IMR-90 (cell line): ENCODE data around the gene SGSH. TPM values are rescaled to one million over a fixed set of nuclear protein-coding genes. Genes with fewer than 3 reads are reported as not detected.

ENCODE experiments used
- ATAC-seq: fragments of 200-7000 bp; cut with Tn5 transposase; 2 replicates; pipeline ENCODE4 v1.9.1; 2020; ENCODE audit warnings: low read depth, mild to moderate bottlenecking, moderate library complexity
- BruUV-seq: library from RNA; stranded (reverse); fragments of 400-500 nt; replicated peaks from 2 replicates; lab custom pipeline; 2021; lab: Mats Ljungman, UMichigan
- CTCF ChIA-PET: fragments of 300-600 bp; formaldehyde crosslinking; extraction: SDS; loops from one replicate; lab custom pipeline; 2021; ENCODE audit warnings: antibody characterized with exemption; lab: Yijun Ruan, JAX
- POLR2A ChIA-PET: fragments of 300-600 bp; sonication (Branson Sonifier 250); formaldehyde crosslinking; loops from one replicate; lab custom pipeline; 2022; ENCODE audit warnings: antibody characterized with exemption; ENCODE audit not compliant: unreplicated experiment; lab: Charles Lee
- DNase-seq: peaks from one replicate; pipeline ENCODE4 v3.0.0; 2013
- H2AFZ ChIP-seq: replicated peaks from 2 replicates; pipeline ENCODE3; 2013; ENCODE audit warnings: low read length, mild to moderate bottlenecking; ENCODE audit not compliant: poor library complexity
- H2AK5ac ChIP-seq: 2 replicates; pipeline ENCODE4 v1.6.1; 2013; ENCODE audit warnings: low read depth, low read length, inconsistent platforms
- H2AK9ac ChIP-seq: replicated peaks from 2 replicates; pipeline ENCODE3; 2013; ENCODE audit warnings: mild to moderate bottlenecking, low read depth, low read length, moderate library complexity; ENCODE audit not compliant: poor library complexity
- H2BK120ac ChIP-seq: 2 replicates; pipeline ENCODE4 v1.6.1; 2013; ENCODE audit warnings: low read depth, low read length, inconsistent platforms
- H2BK15ac ChIP-seq: 3 replicates; pipeline ENCODE4 v1.6.1; 2013; ENCODE audit warnings: low read depth, low read length, inconsistent platforms
- H2BK20ac ChIP-seq: 2 replicates; pipeline ENCODE4 v1.6.1; 2013; ENCODE audit warnings: low read depth, mild to moderate bottlenecking, inconsistent platforms, low read length, moderate library complexity
- H2BK5ac ChIP-seq: 2 replicates; pipeline ENCODE4 v1.6.1; 2013; ENCODE audit warnings: mild to moderate bottlenecking, low read depth, low read length, inconsistent platforms; ENCODE audit not compliant: poor library complexity, severe bottlenecking
- H3K14ac ChIP-seq: replicated peaks from 2 replicates; pipeline ENCODE4 v1.6.1; 2013; ENCODE audit warnings: low read depth, low read length, inconsistent platforms
- H3K18ac ChIP-seq: 2 replicates; pipeline ENCODE4 v1.6.1; 2013; ENCODE audit warnings: low read depth, low read length, control low read depth
- H3K23ac ChIP-seq: 2 replicates; pipeline ENCODE4 v1.6.1; 2013; ENCODE audit warnings: low read depth, low read length, inconsistent platforms
- H3K27ac ChIP-seq: 2 replicates; pipeline ENCODE4 v1.5.1; 2013; ENCODE audit warnings: mild to moderate bottlenecking, control low read depth, low read length; ENCODE audit not compliant: insufficient read depth
- H3K27me3 ChIP-seq: 2 replicates; pipeline ENCODE4 v1.6.1; 2013; ENCODE audit warnings: low read length; ENCODE audit not compliant: control insufficient read depth, insufficient read depth
- H3K36me3 ChIP-seq: 2 replicates; pipeline ENCODE4 v1.6.1; 2013; ENCODE audit warnings: low read length, mixed read lengths; ENCODE audit not compliant: control insufficient read depth, insufficient read depth
- H3K4ac ChIP-seq: 2 replicates; pipeline ENCODE4 v1.6.1; 2013; ENCODE audit warnings: low read depth, low read length, inconsistent platforms
- H3K4me1 ChIP-seq: 2 replicates; pipeline ENCODE4 v1.6.1; 2013; ENCODE audit warnings: low read length, mixed read lengths; ENCODE audit not compliant: control insufficient read depth, insufficient read depth
- H3K4me2 ChIP-seq: 2 replicates; pipeline ENCODE4 v1.6.1; 2013; ENCODE audit warnings: low read depth, mild to moderate bottlenecking, control low read depth, low read length, moderate library complexity
- H3K4me3 ChIP-seq: 2 replicates; pipeline ENCODE4 v1.5.1; 2013; ENCODE audit warnings: low read depth, mild to moderate bottlenecking, control low read depth, low read length, moderate library complexity; ENCODE audit not compliant: insufficient read depth
- H3K56ac ChIP-seq: 2 replicates; pipeline ENCODE4 v1.6.1; 2013; ENCODE audit warnings: low read length, inconsistent platforms; ENCODE audit not compliant: insufficient read depth; ENCODE audit errors: extremely low read depth
- H3K79me1 ChIP-seq, 2 experiments: 2 replicates each; pipeline ENCODE4 v1.6.1; 2013; ENCODE audit warnings: low read length in 2 of 2, inconsistent platforms in 1 of 2, low read depth in 1 of 2
- H3K9ac ChIP-seq: 2 replicates; pipeline ENCODE4 v1.6.1; 2013; ENCODE audit warnings: low read depth, low read length, control low read depth
- H3K9me1 ChIP-seq: 2 replicates; pipeline ENCODE4 v1.6.1; 2013; ENCODE audit warnings: low read length, inconsistent platforms; ENCODE audit not compliant: insufficient read depth
- H3K9me3 ChIP-seq: 2 replicates; pipeline ENCODE4 v1.6.1; 2013; ENCODE audit warnings: low read length; ENCODE audit not compliant: control insufficient read depth, insufficient read depth
- H4K20me1 ChIP-seq: 2 replicates; pipeline ENCODE4 v1.6.1; 2013; ENCODE audit warnings: low read length, inconsistent platforms; ENCODE audit not compliant: insufficient read depth
- H4K5ac ChIP-seq: 2 replicates; pipeline ENCODE4 v1.6.1; 2013; ENCODE audit warnings: mild to moderate bottlenecking, low read depth, low read length, control low read depth
- H4K8ac ChIP-seq, 2 experiments: 2 replicates each; pipeline ENCODE4 v1.6.1; 2013; ENCODE audit warnings: low read depth in 2 of 2, low read length in 2 of 2, control low read depth in 1 of 2, inconsistent platforms in 1 of 2
- H4K91ac ChIP-seq: 2 replicates; pipeline ENCODE4 v1.6.1; 2013; ENCODE audit warnings: low read depth, low read length, inconsistent platforms; ENCODE audit not compliant: insufficient read depth
- CHD1 ChIP-seq: IDR thresholded peaks from 2 replicates; pipeline ENCODE4 v1.6.1; 2012; ENCODE audit warnings: low read depth, low read length, improper control_type of control experiment
- CTCF ChIP-seq: conservative IDR thresholded peaks from 2 replicates; pipeline ENCODE4 v1.5.1; 2012; ENCODE audit warnings: mild to moderate bottlenecking, low read depth, low read length, improper control_type of control experiment
- ELK1 ChIP-seq: fragments of 150-350 bp; IDR thresholded peaks from 2 replicates; pipeline ENCODE4 v1.6.1; 2016; ENCODE audit warnings: low read depth, mild to moderate bottlenecking, low read length, moderate library complexity, borderline replicate concordance
- MAFK ChIP-seq: IDR thresholded peaks from 2 replicates; pipeline ENCODE4 v1.6.1; 2012; ENCODE audit warnings: low read depth, low read length, improper control_type of control experiment
- POLR2A ChIP-seq: IDR thresholded peaks from 2 replicates; pipeline ENCODE4 v1.6.1; 2012; ENCODE audit warnings: mild to moderate bottlenecking, low read depth, low read length
- SMC3 ChIP-seq: fragments of 150-350 bp; IDR thresholded peaks from 2 replicates; pipeline ENCODE4 v1.6.1; 2016; ENCODE audit warnings: low read depth, mild to moderate bottlenecking, antibody characterized with exemption, low read length, moderate library complexity
- WGBS, 2 experiments: methylation state at CpG; one replicate each; pipeline versions ENCODE4 v1.1.5 to v1.1.7; 2013; ENCODE audit warnings: missing lambda C conversion rate in 2 of 2; ENCODE audit not compliant: insufficient read length in 1 of 2; ENCODE audit errors: extremely low coverage in 2 of 2; 5-methylcytosine and 5-hydroxymethylcytosine counted together
- dilution Hi-C: fragments of 300-500 bp; cut with HindIII; formaldehyde crosslinking; loops from one replicate; pipeline ENCODE4 v1.14.3; 2018; ENCODE audit warnings: low sequenced_read_pairs; ENCODE audit not compliant: unreplicated experiment
- in situ Hi-C: fragments of 300-500 bp; cut with MboI; formaldehyde crosslinking; loops from 3 replicates; pipeline ENCODE4 v1.14.3; 2019; ENCODE audit warnings: low sequenced_read_pairs, inconsistent platforms, mixed read lengths
- intact Hi-C: fragments of 100-400 bp; cut with micrococcal nuclease; formaldehyde crosslinking; loops from 2 replicates; pipeline ENCODE4 v1.10.0; 2022
- polyA plus RNA-seq, 3 experiments: library from polyadenylated mRNA; depleted of rRNA; stranded (reverse); fragments of >200 nt; gene quantifications; 2 replicates each; pipeline ENCODE4 v1.2.3, GENCODE V29; 2012; ENCODE audit warnings: low replicate concordance in 1 of 3
- total RNA-seq: library from RNA; depleted of rRNA; stranded (reverse); fragments of >200 nt; gene quantifications from 2 replicates; pipeline ENCODE4 v1.2.3, GENCODE V29; 2012

The SGSH gene
- total and polyA plus RNA-seq, 2 of the 4 experiments (the other 2 are of a cell fraction), result 3.0 to 41.5 TPM

GRCh38 chr17:80169784-80170500 is 50.2 kb downstream of the SGSH start, which contains the start of gene CARD14:
CARD14 (plus strand) TSS chr17:80170030; CDS start chr17:80181439, 11,409 bp downstream.
- Histone ChIP-seq H3K4me1 (no peaks in the 10 kb centered on the region), H2BK15ac (no peak within 1 kb of the TSS), H4K91ac (no peak within 1 kb of the TSS), H3K14ac (no peak within 1 kb of the TSS), H3K23ac (no peak within 1 kb of the TSS), H3K27ac (no peak within 1 kb of the TSS), H2AK9ac (no peak within 1 kb of the TSS), H3K4ac (no peak within 1 kb of the TSS), H3K9me3 (peaks cover 2% of the 10 kb centered on the region; the same call in 1 of the 2 replicates), H3K4me2 (no peak within 1 kb of the TSS), H3K9ac (no peak within 1 kb of the TSS), H3K79me1 (no peaks in the 10 kb centered on the region), H2BK5ac (no peak within 1 kb of the TSS), H3K36me3 (no peaks in the 10 kb centered on the region), H4K8ac (no peak within 1 kb of the TSS), H3K18ac (no peak within 1 kb of the TSS), H2BK20ac (no peak within 1 kb of the TSS), H4K20me1 (no peaks in the 10 kb centered on the region), H3K56ac (no peak within 1 kb of the TSS), H2AFZ (no peak within 1 kb of the TSS), H2AK5ac (no peak within 1 kb of the TSS), H3K4me3 (no peak within 1 kb of the TSS), H2BK120ac (no peak within 1 kb of the TSS), H4K5ac (no peak within 1 kb of the TSS), H3K9me1 (no peaks in the 10 kb centered on the region; the same call in 1 of the 2 replicates), H3K27me3 (peaks cover 28% of the 10 kb centered on the region)
- in situ Hi-C loops (no loop called here), intact Hi-C loops (no loop called here), dilution Hi-C loops (no loop called here)
- WGBS, 2 experiments, result 83% methylated on average over 11 of the region's 19 CpGs; no CpG with 5 or more reads in 1 of the 2 experiments
- DNase-seq (no peak), ATAC-seq (no peak)
- no peak for TF ChIP-seq ELK1
- no peak for TF ChIP-seq CHD1
- no peak for TF ChIP-seq POLR2A
- no peak for TF ChIP-seq CTCF
- no peak for TF ChIP-seq SMC3
- TF ChIP-seq MAFK, result no peak
- ChIA-PET POLR2A (no interaction called here), CTCF (no interaction called here)
- no TSS peak for BruUV-seq
